Mucosa of rectum (tissue), 2 donors: ENCODE measurements around the gene CHCHD10.
A peak's percentile ranks its signal among the peaks of the same experiment; 100 is the strongest.

ENCODE experiments used
- H3K27ac ChIP-seq, 2 donors: one replicate each; pipeline ENCODE4 v1.7.0; 2013; ENCODE audit warnings: inconsistent platforms in 2 of 2, low read depth in 2 of 2, low read length in 2 of 2
- H3K27me3 ChIP-seq, 2 donors: one replicate each; pipeline ENCODE4 v1.7.0; 2013; ENCODE audit warnings: low read length in 2 of 2; ENCODE audit not compliant: control insufficient read depth in 2 of 2, insufficient read depth in 2 of 2
- H3K36me3 ChIP-seq, 2 donors: one replicate each; pipeline ENCODE4 v1.7.0; 2013; ENCODE audit warnings: low read length in 2 of 2; ENCODE audit not compliant: control insufficient read depth in 2 of 2, insufficient read depth in 2 of 2
- H3K4me1 ChIP-seq, 2 donors: one replicate each; pipeline ENCODE4 v1.7.0; 2013; ENCODE audit warnings: low read length in 2 of 2, mild to moderate bottlenecking in 1 of 2; ENCODE audit not compliant: control insufficient read depth in 2 of 2, insufficient read depth in 2 of 2
- H3K4me3 ChIP-seq, 2 donors: one replicate each; pipeline ENCODE4 v1.7.0; 2013; ENCODE audit warnings: low read length in 2 of 2
- H3K9ac ChIP-seq, 2 donors: one replicate each; pipeline ENCODE4 v1.7.0; 2013; ENCODE audit warnings: low read length in 2 of 2, low read depth in 1 of 2, mild to moderate bottlenecking in 1 of 2
- H3K9me3 ChIP-seq, 2 donors: one replicate each; pipeline ENCODE4 v1.7.0; 2013; ENCODE audit warnings: low read length in 2 of 2; ENCODE audit not compliant: control insufficient read depth in 2 of 2
- donor health status: healthy.
- donor health status: Normal muscosa, but diverticular disease.

Gene CHCHD10

GRCh38 chr22:23801238-23801821 is 33.6 kb upstream of the CHCHD10 start:
- Histone ChIP-seq H3K9me3 (no peaks in the 10 kb centered on the region), H3K27me3 (no peaks in the 10 kb centered on the region), H3K4me3 (no peak overlapping the region), H3K4me1 (peaks cover 0 to 2% of the 10 kb centered on the region in 2 donors), H3K36me3 (peaks cover 66 to 70% of the 10 kb centered on the region in 2 donors), H3K9ac (no peak overlapping the region), H3K27ac (peak overlapping the region in 1 of 2 donors; percentile 48)

GRCh38 chr22:23800297-23801237 is 32.8 kb upstream of the CHCHD10 start:
- Histone ChIP-seq H3K27me3 (no peaks in the 10 kb centered on the region), H3K9ac (no peak overlapping the region), H3K4me3 (no peak overlapping the region), H3K9me3 (no peaks in the 10 kb centered on the region), H3K27ac (peak overlapping the region in 1 of 2 donors; percentile 48), H3K4me1 (peaks cover 0 to 2% of the 10 kb centered on the region in 2 donors), H3K36me3 (peaks cover 63 to 67% of the 10 kb centered on the region in 2 donors)

- H3K4me3 ChIP-seq: no peak overlapping the region
- H3K4me1 ChIP-seq: peaks cover 4 to 7% of the 10 kb centered on the region in 2 donors
- H3K9ac ChIP-seq: no peak overlapping the region
- no peaks in the 10 kb centered on the region for H3K27me3 ChIP-seq
- peaks cover 56 to 61% of the 10 kb centered on the region in 2 donors for H3K36me3 ChIP-seq
- no peak overlapping the region for H3K27ac ChIP-seq
- H3K9me3 ChIP-seq: no peaks in the 10 kb centered on the region
Observed at GRCh38 chr22:23796461-23796860, 28.7 kb upstream of the CHCHD10 start.

- H3K9ac ChIP-seq: no peak overlapping the region
- H3K36me3 ChIP-seq: peaks cover 39 to 50% of the 10 kb centered on the region in 2 donors
- no peak overlapping the region for H3K27ac ChIP-seq
- peaks cover 4 to 7% of the 10 kb centered on the region in 2 donors for H3K4me1 ChIP-seq
- no peaks in the 10 kb centered on the region for H3K9me3 ChIP-seq
- H3K27me3 ChIP-seq: no peaks in the 10 kb centered on the region
- no peak overlapping the region for H3K4me3 ChIP-seq
Observed at GRCh38 chr22:23793326-23793725, 25.6 kb upstream of the CHCHD10 start.

GRCh38 chr22:23791738-23792645 is 24.2 kb upstream of the CHCHD10 start:
- H3K9ac ChIP-seq: no peak overlapping the region
- H3K4me1 ChIP-seq: peaks cover 4 to 16% of the 10 kb centered on the region in 2 donors
- H3K36me3 ChIP-seq: peaks cover 34 to 44% of the 10 kb centered on the region in 2 donors
- H3K27me3 ChIP-seq: no peaks in the 10 kb centered on the region
- H3K27ac ChIP-seq: no peak overlapping the region
- H3K4me3 ChIP-seq: no peak overlapping the region
- H3K9me3 ChIP-seq: no peaks in the 10 kb centered on the region

- Histone ChIP-seq H3K9ac (no peak overlapping the region), H3K27ac (no peak overlapping the region), H3K4me1 (peaks cover 11 to 19% of the 10 kb centered on the region in 2 donors), H3K27me3 (no peaks in the 10 kb centered on the region), H3K36me3 (peaks cover 27 to 37% of the 10 kb centered on the region in 2 donors), H3K4me3 (no peak overlapping the region), H3K9me3 (no peaks in the 10 kb centered on the region)
Observed at GRCh38 chr22:23790819-23791737, 23.3 kb upstream of the CHCHD10 start.

GRCh38 chr22:23789638-23790037 is 21.9 kb upstream of the CHCHD10 start:
- no peaks in the 10 kb centered on the region for H3K9me3 ChIP-seq
- no peak overlapping the region for H3K4me3 ChIP-seq
- H3K36me3 ChIP-seq: peaks cover 24 to 31% of the 10 kb centered on the region in 2 donors
- H3K9ac ChIP-seq: no peak overlapping the region
- H3K27ac ChIP-seq: no peak overlapping the region
- no peaks in the 10 kb centered on the region for H3K27me3 ChIP-seq
- peaks cover 11 to 19% of the 10 kb centered on the region in 2 donors for H3K4me1 ChIP-seq

GRCh38 chr22:23789121-23789520 is 21.3 kb upstream of the CHCHD10 start:
- H3K4me1 ChIP-seq: peaks cover 15 to 23% of the 10 kb centered on the region in 2 donors
- no peak overlapping the region for H3K9ac ChIP-seq
- H3K4me3 ChIP-seq: no peak overlapping the region
- peaks cover 19 to 26% of the 10 kb centered on the region in 2 donors for H3K36me3 ChIP-seq
- no peaks in the 10 kb centered on the region for H3K9me3 ChIP-seq
- H3K27ac ChIP-seq: no peak overlapping the region
- no peaks in the 10 kb centered on the region for H3K27me3 ChIP-seq

- H3K9me3 ChIP-seq: no peaks in the 10 kb centered on the region
- H3K4me1 ChIP-seq: peaks cover 21 to 33% of the 10 kb centered on the region in 2 donors
- H3K36me3 ChIP-seq: peaks cover 12 to 20% of the 10 kb centered on the region in 2 donors
- no peak overlapping the region for H3K27ac ChIP-seq
- H3K9ac ChIP-seq: peak overlapping the region; percentile 71 to 97
- no peaks in the 10 kb centered on the region for H3K27me3 ChIP-seq
- peak overlapping the region; percentile 91 to 92 for H3K4me3 ChIP-seq
Observed at GRCh38 chr22:23787910-23788309, 20.1 kb upstream of the CHCHD10 start.
